ENCODE data around the gene CDS2. TPM values are rescaled to one million over a fixed set of nuclear protein-coding genes. Genes with fewer than 3 reads are reported as not detected.

CDS2 gene
- total and polyA plus RNA-seq, 2 of the 13 experiments (the other 11 are each of a cell fraction or from before 2014, with no cell fraction given) = 81.3 to 153 TPM

DNA sequence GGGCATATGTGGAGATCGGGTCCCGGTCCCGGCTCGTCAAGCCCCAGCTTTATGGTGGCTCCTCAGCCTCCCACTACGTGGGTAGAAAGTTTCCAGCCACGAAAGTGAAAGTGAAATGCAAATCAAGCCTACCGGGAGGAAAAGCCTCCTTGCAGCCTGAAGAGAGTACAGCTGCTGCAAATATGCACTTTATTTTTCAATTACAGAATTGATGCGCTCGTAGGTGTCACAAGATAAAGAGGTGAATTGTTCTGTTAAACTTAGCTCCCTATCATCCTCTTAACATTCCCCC lies 6.7 kb upstream of the CDS2 start (continued):
- TF ChIP-seq, protein P1, sequence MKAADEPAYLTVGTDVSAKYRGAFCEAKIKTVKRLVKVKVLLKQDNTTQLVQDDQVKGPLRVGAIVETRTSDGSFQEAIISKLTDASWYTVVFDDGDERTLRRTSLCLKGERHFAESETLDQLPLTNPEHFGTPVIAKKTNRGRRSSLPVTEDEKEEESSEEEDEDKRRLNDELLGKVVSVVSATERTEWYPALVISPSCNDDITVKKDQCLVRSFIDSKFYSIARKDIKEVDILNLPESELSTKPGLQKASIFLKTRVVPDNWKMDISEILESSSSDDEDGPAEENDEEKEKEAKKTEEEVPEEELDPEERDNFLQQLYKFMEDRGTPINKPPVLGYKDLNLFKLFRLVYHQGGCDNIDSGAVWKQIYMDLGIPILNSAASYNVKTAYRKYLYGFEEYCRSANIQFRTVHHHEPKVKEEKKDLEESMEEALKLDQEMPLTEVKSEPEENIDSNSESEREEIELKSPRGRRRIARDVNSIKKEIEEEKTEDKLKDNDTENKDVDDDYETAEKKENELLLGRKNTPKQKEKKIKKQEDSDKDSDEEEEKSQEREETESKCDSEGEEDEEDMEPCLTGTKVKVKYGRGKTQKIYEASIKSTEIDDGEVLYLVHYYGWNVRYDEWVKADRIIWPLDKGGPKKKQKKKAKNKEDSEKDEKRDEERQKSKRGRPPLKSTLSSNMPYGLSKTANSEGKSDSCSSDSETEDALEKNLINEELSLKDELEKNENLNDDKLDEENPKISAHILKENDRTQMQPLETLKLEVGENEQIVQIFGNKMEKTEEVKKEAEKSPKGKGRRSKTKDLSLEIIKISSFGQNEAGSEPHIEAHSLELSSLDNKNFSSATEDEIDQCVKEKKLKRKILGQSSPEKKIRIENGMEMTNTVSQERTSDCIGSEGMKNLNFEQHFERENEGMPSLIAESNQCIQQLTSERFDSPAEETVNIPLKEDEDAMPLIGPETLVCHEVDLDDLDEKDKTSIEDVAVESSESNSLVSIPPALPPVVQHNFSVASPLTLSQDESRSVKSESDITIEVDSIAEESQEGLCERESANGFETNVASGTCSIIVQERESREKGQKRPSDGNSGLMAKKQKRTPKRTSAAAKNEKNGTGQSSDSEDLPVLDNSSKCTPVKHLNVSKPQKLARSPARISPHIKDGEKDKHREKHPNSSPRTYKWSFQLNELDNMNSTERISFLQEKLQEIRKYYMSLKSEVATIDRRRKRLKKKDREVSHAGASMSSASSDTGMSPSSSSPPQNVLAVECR (CRISPR knock-in tag; IDR thresholded peaks at IDR 0.05; ENCODE audit: borderline replicate concordance) = no peak
- TF ChIP-seq ZNF703 (CRISPR knock-in tag; IDR thresholded peaks at IDR 0.05; ENCODE audit: borderline replicate concordance) = no peak
- TF ChIP-seq ZBTB49 (CRISPR knock-in tag; IDR thresholded peaks at IDR 0.05; ENCODE audit: borderline replicate concordance) = no peak; the same call in 1 of the 2 replicates
- no peak for TF ChIP-seq PRMT3 (CRISPR knock-in tag; IDR thresholded peaks at IDR 0.05; ENCODE audit: borderline replicate concordance, low read depth)
- no peak for TF ChIP-seq ZNF124 (CRISPR knock-in tag; IDR thresholded peaks at IDR 0.05)
- no peak for TF ChIP-seq SP4 (CRISPR knock-in tag; IDR thresholded peaks at IDR 0.05)
- no peak for TF ChIP-seq ZSCAN31 (CRISPR knock-in tag; IDR thresholded peaks at IDR 0.05; ENCODE audit: low read depth)
- TF ChIP-seq SNAPC5 (CRISPR knock-in tag; IDR thresholded peaks at IDR 0.05; ENCODE audit: borderline replicate concordance) = no peak
- TF ChIP-seq ZBTB20 (CRISPR knock-in tag; IDR thresholded peaks at IDR 0.05; ENCODE audit: borderline replicate concordance, low read depth) = no peak; the same call in 1 of the 2 replicates
- no peak for TF ChIP-seq PAWR (CRISPR knock-in tag; IDR thresholded peaks at IDR 0.05; ENCODE audit: borderline replicate concordance)
- TF ChIP-seq ZBTB21 (CRISPR knock-in tag; IDR thresholded peaks at IDR 0.05) = no peak; the same call in 1 of the 2 replicates
- no peak for TF ChIP-seq ZNF12 (CRISPR knock-in tag; IDR thresholded peaks at IDR 0.05)
- TF ChIP-seq MED13 (CRISPR knock-in tag; IDR thresholded peaks at IDR 0.05) = no peak
- no peak for TF ChIP-seq ZGPAT (CRISPR knock-in tag; IDR thresholded peaks at IDR 0.05)
- no peak for TF ChIP-seq TBL1XR1 (IDR thresholded peaks at IDR 0.05; ENCODE audit: borderline replicate concordance, low read length, partially characterized antibody)
- no peak for TF ChIP-seq KDM2A (CRISPR knock-in tag; IDR thresholded peaks at IDR 0.05; ENCODE audit: borderline replicate concordance, low read depth)
- TF ChIP-seq, protein P2, sequence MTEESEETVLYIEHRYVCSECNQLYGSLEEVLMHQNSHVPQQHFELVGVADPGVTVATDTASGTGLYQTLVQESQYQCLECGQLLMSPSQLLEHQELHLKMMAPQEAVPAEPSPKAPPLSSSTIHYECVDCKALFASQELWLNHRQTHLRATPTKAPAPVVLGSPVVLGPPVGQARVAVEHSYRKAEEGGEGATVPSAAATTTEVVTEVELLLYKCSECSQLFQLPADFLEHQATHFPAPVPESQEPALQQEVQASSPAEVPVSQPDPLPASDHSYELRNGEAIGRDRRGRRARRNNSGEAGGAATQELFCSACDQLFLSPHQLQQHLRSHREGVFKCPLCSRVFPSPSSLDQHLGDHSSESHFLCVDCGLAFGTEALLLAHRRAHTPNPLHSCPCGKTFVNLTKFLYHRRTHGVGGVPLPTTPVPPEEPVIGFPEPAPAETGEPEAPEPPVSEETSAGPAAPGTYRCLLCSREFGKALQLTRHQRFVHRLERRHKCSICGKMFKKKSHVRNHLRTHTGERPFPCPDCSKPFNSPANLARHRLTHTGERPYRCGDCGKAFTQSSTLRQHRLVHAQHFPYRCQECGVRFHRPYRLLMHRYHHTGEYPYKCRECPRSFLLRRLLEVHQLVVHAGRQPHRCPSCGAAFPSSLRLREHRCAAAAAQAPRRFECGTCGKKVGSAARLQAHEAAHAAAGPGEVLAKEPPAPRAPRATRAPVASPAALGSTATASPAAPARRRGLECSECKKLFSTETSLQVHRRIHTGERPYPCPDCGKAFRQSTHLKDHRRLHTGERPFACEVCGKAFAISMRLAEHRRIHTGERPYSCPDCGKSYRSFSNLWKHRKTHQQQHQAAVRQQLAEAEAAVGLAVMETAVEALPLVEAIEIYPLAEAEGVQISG (CRISPR knock-in tag; IDR thresholded peaks at IDR 0.05) = no peak
- 0 out of 2 replicates have a peak, but pooled peaks have one; percentile 6 for TF ChIP-seq KDM4B (CRISPR knock-in tag; IDR thresholded peaks at IDR 0.05)
- no peak for TF ChIP-seq NONO (IDR thresholded peaks at IDR 0.05)
- TF ChIP-seq NONO (CRISPR knock-in tag; conservative IDR thresholded peaks at IDR 0.05) = no peak; the same call in none of the 2 replicates

Measured in HepG2 (cell line).